ENCODE data around the gene ZSCAN12. TPM values are rescaled to one million over a fixed set of nuclear protein-coding genes. Genes with fewer than 3 reads are reported as not detected.
"Not testable (repeated sequence)": the region's sequence is repeated elsewhere in the genome, so short reads cannot be mapped to it uniquely, and the experiment has no call there.

The ZSCAN12 gene
- total and polyA plus RNA-seq, 5 donors, result 1.4 to 4.2 (median 3.8) TPM

GRCh38 chr6:28370440-28370839, 29.1 kb downstream of the ZSCAN12 start:
- intact Hi-C loops (cut with DNase I), result no loop called here
- 74% methylated on average over 2 of the region's 2 CpGs for WGBS
- Histone ChIP-seq H3K4me1 (ENCODE audit: control insufficient read depth, insufficient read depth, low read length) (no peaks in the 10 kb centered on the region), H3K9me3 (ENCODE audit: control insufficient read depth, low read length) (no peaks in the 10 kb centered on the region), H3K27ac (ENCODE audit: low read length) (no peak overlapping the region), H3K4me3 (ENCODE audit: low read length) (no peak overlapping the region), H3K27me3 (ENCODE audit: control insufficient read depth, insufficient read depth) (no peaks in the 10 kb centered on the region)
- DNase-seq (no peak), ATAC-seq (no peak)

- Histone ChIP-seq H3K9me3 (ENCODE audit: control insufficient read depth, low read length) (no peaks in the 10 kb centered on the region), H3K4me3 (ENCODE audit: low read length) (no peak overlapping the region), H3K27me3 (ENCODE audit: control insufficient read depth, insufficient read depth) (no peaks in the 10 kb centered on the region), H3K4me1 (ENCODE audit: control insufficient read depth, insufficient read depth, low read length) (no peaks in the 10 kb centered on the region), H3K27ac (ENCODE audit: low read length) (no peak overlapping the region)
- ATAC-seq (no peak), DNase-seq (no peak)
- WGBS, result 96% methylated on average over 3 of the region's 3 CpGs
- intact Hi-C loops (cut with DNase I), result no loop called here
Observed at GRCh38 chr6:28369463-28369862, 30.1 kb downstream of the ZSCAN12 start.

DNA sequence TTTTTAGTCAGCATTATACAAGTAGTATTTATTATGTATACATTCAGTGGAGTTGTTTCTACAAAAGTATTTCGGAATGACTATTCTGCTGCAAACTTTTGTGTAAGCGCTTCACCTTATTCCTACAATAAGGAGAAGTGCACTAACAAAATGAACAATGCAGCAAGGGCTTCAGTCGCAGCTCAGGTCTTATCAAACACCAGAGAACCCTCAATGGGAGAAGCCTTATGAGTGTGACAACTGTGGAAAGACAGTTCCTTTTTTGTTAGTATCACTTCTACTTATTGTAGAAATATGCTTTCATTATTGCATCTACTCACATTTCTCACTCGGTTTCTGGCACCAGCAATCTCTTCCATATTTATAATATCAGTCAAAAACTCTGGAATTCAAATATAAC, 31.0 kb downstream of the ZSCAN12 start:
- DNase-seq (no peak), ATAC-seq (no peak)
- Histone ChIP-seq H3K4me3 (ENCODE audit: low read length) (no peak overlapping the region), H3K9me3 (ENCODE audit: control insufficient read depth, low read length) (no peaks in the 10 kb centered on the region), H3K27ac (ENCODE audit: low read length) (no peak overlapping the region), H3K27me3 (ENCODE audit: control insufficient read depth, insufficient read depth) (no peaks in the 10 kb centered on the region), H3K4me1 (ENCODE audit: control insufficient read depth, insufficient read depth, low read length) (no peaks in the 10 kb centered on the region)
- 85% methylated on average over 4 of the region's 4 CpGs for WGBS
- intact Hi-C loops (cut with DNase I), result no loop called here

- H3K4me3 ChIP-seq (ENCODE audit: low read length); H3K27ac ChIP-seq (ENCODE audit: low read length); ATAC-seq; H3K27me3 ChIP-seq (ENCODE audit: control insufficient read depth, insufficient read depth); H3K9me3 ChIP-seq (ENCODE audit: control insufficient read depth, low read length); DNase-seq; H3K4me1 ChIP-seq (ENCODE audit: control insufficient read depth, insufficient read depth, low read length); intact Hi-C loops (cut with DNase I): not testable (repeated sequence)
- 90% methylated on average over 4 of the region's 4 CpGs for WGBS
Observed at GRCh38 chr6:28365590-28365989, 34.0 kb downstream of the ZSCAN12 start.

DNA sequence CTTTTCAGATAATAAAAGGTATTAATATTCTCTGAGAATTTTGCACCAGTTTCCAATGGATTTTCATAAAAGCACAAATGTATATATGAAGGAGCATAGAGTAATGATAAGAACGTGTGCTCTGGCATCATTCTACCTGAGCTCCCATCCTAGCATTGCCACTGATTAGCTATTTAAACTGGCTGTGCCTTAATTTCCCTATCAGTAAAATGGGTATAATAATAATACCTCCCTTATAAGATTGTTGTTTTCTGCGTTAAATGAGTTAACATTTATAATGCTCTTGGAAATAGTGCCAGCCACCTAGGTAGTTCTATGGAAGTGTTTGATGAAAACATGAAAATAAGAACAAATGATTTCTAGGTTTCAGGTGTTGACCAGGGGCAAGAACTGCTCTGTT, 38.6 kb downstream of the ZSCAN12 start:
- no peaks in the 10 kb centered on the region for H3K9me3 ChIP-seq (ENCODE audit: control insufficient read depth, low read length)
- no peak overlapping the region for H3K27ac ChIP-seq (ENCODE audit: low read length)
- no peak overlapping the region for H3K4me3 ChIP-seq (ENCODE audit: low read length)
- 90% methylated on average over 2 of the region's 2 CpGs for WGBS
- H3K4me1 ChIP-seq (ENCODE audit: control insufficient read depth, insufficient read depth, low read length), result no peaks in the 10 kb centered on the region
- DNase-seq, result no peak
- ATAC-seq, result no peak
- intact Hi-C loops (cut with DNase I), result no loop called here
- H3K27me3 ChIP-seq (ENCODE audit: control insufficient read depth, insufficient read depth), result no peaks in the 10 kb centered on the region

DNA sequence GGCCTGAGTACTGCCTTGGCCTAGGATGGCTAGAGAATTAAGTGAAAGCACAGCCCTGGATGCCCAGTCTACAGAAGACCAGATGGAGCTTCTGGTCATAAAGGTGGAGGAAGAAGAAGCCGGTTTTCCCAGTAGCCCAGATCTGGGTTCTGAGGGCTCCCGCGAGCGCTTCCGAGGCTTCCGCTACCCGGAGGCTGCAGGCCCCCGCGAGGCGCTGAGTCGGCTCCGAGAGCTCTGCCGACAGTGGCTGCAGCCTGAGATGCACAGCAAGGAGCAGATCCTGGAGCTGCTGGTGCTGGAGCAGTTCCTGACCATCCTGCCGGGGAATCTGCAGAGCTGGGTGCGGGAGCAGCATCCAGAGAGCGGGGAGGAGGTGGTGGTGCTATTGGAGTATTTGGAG, 40.0 kb downstream of the ZSCAN12 start:
- H3K9me3 ChIP-seq (ENCODE audit: control insufficient read depth, low read length); H3K27ac ChIP-seq (ENCODE audit: low read length); H3K4me3 ChIP-seq (ENCODE audit: low read length); H3K4me1 ChIP-seq (ENCODE audit: control insufficient read depth, insufficient read depth, low read length); ATAC-seq; DNase-seq; H3K27me3 ChIP-seq (ENCODE audit: control insufficient read depth, insufficient read depth): not testable (repeated sequence)
- WGBS, result 92% methylated on average over 14 of the region's 16 CpGs
- intact Hi-C loops (cut with DNase I), result loop anchor here (5.0 to 10.0 kb wide), 4 partner anchors 77 to 227 kb away; partner anchors contain the start of gene PGBD1 (in 1 of the 4)

DNA sequence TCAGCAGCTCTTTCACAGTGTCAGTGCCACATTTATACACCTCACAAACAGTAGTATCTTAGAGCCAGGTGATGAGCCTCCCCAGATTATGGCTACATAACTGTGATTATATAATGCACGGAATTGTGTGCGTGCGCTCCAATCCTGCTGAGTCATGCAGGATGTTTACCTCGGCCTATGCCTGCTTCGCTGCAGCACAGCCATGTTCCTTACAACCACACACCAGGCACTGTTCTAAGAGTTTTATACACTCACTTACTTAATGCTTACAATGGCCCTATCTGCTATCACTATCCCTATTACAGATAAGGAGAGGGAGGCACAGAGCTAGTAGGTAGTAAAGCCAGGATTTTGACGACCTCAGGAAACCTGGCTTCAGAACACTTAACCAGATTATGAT, 42.5 kb downstream of the ZSCAN12 start:
- peaks cover 6% of the 10 kb centered on the region for H3K4me1 ChIP-seq (ENCODE audit: control insufficient read depth, insufficient read depth, low read length)
- ATAC-seq (no peak), DNase-seq (no peak)
- H3K27me3 ChIP-seq (ENCODE audit: control insufficient read depth, insufficient read depth), result no peaks in the 10 kb centered on the region
- intact Hi-C loops (cut with DNase I), result loop anchor here (5.0 to 10.0 kb wide), 4 partner anchors 75 to 225 kb away; partner anchors contain the start of gene PGBD1 (in 1 of the 4)
- no peak overlapping the region for H3K4me3 ChIP-seq (ENCODE audit: low read length)
- H3K27ac ChIP-seq (ENCODE audit: low read length), result no peak overlapping the region
- whole genome bisulfite sequencing, result 72% methylated on average over 6 of the region's 6 CpGs
- H3K9me3 ChIP-seq (ENCODE audit: control insufficient read depth, low read length), result no peaks in the 10 kb centered on the region

DNA sequence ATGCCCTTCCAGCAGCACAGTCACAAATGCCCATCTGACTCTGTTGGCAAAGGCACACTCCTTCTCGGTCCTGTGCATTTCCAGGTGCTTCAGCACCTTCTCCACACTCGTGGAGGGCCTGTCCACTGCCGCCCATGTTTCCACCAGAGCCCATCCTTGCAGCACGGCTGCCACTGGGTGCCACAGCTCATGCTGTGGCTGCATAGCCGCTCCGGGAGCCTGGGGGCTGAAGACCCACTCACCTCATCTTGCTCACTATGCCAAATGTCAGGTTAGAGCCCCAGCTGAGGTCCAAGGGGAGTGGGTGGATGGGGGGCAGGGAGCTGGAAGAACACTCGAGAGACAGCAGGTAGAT, 42.9 kb downstream of the ZSCAN12 start:
- no peak overlapping the region for H3K4me3 ChIP-seq (ENCODE audit: low read length)
- 68% methylated on average over 7 of the region's 7 CpGs for WGBS
- peaks cover 6% of the 10 kb centered on the region for H3K4me1 ChIP-seq (ENCODE audit: control insufficient read depth, insufficient read depth, low read length)
- DNase-seq (no peak), ATAC-seq (no peak)
- H3K27ac ChIP-seq (ENCODE audit: low read length), result no peak overlapping the region
- intact Hi-C loops (cut with DNase I), result loop anchor here (5.0 to 10.0 kb wide), 4 partner anchors 74 to 224 kb away; partner anchors contain the start of gene PGBD1 (in 1 of the 4)
- H3K9me3 ChIP-seq (ENCODE audit: control insufficient read depth, low read length), result no peaks in the 10 kb centered on the region
- H3K27me3 ChIP-seq (ENCODE audit: control insufficient read depth, insufficient read depth), result no peaks in the 10 kb centered on the region

DNA sequence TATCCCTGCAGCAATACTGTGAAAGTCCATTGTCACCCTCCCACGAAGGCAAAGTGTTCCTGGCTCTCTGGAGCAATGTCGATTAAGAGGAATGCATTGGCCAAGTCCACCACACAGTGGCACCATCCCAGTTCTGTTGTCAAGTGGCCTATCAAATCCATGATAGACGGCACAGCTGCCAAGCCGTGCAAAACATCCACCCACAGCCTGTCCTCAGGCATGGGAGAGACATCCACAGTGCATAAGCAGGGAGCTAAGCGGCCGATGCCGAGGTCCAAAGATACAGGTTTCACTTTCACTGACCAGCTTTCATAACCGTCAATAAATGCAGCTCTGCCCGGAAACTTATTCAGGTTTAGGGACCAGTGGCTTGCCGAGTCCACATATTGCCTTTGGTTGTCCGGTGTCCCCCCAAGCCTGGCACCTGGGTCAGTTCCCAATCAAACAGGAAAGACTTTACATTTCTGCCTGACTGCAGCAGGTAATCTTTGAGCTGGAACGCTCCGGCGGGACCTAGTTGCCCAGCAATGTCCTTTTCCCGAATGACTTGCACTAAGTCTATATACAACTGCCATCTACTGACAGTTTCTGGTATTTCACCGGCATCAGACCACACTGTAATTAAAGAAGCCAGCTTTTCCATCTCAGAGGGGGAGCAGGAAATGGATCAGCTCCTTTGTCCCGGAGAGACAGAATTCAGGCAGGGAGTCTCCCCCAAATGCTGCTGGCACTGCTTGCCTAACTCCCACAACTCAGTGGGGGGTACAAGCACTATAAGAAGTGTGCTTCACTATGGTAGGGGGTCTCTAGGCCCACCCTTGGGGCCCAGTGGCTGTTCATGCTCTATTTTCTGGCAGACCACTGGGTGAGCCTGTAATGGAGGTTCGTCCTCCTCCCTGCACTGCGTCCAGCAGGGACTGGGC, 43.5 kb downstream of the ZSCAN12 start:
- peak overlapping the region; percentile 81 for H3K27ac ChIP-seq (ENCODE audit: low read length)
- 3% methylated on average over 19 of the region's 19 CpGs for WGBS
- peak overlapping the region; percentile 67 for H3K4me3 ChIP-seq (ENCODE audit: low read length)
- ATAC-seq (peak; percentile 89 to 90), DNase-seq (peak; percentile 66 to 88 (median 84))
- H3K9me3 ChIP-seq (ENCODE audit: control insufficient read depth, low read length), result no peaks in the 10 kb centered on the region
- H3K4me1 ChIP-seq (ENCODE audit: control insufficient read depth, insufficient read depth, low read length), result peaks cover 6% of the 10 kb centered on the region
- intact Hi-C loops (cut with DNase I), result loop anchor here (5.0 to 10.0 kb wide), 4 partner anchors 74 to 224 kb away; partner anchors contain the start of gene PGBD1 (in 1 of the 4)
- no peaks in the 10 kb centered on the region for H3K27me3 ChIP-seq (ENCODE audit: control insufficient read depth, insufficient read depth)

- ATAC-seq (no peak), DNase-seq (no peak)
- H3K27me3 ChIP-seq (ENCODE audit: control insufficient read depth, insufficient read depth), result no peaks in the 10 kb centered on the region
- H3K4me1 ChIP-seq (ENCODE audit: control insufficient read depth, insufficient read depth, low read length), result peaks cover 6% of the 10 kb centered on the region
- H3K9me3 ChIP-seq (ENCODE audit: control insufficient read depth, low read length), result no peaks in the 10 kb centered on the region
- H3K4me3 ChIP-seq (ENCODE audit: low read length), result no peak overlapping the region
- intact Hi-C loops (cut with DNase I), result loop anchor here (5.0 to 10.0 kb wide), 4 partner anchors 73 to 223 kb away; partner anchors contain the start of gene PGBD1 (in 1 of the 4)
- 85% methylated on average over 10 of the region's 10 CpGs for WGBS
- peak overlapping the region; percentile 81 for H3K27ac ChIP-seq (ENCODE audit: low read length)
Observed at GRCh38 chr6:28354688-28355554, 44.6 kb downstream of the ZSCAN12 start.

Data from right cardiac atrium (tissue), 5 donors.